Type B pancreatic cell (in vitro differentiated cells): ENCODE measurements around the gene VOPP1. TPM values are rescaled to one million over a fixed set of nuclear protein-coding genes. Genes with fewer than 3 reads are reported as not detected.

Source experiments
- DNase-seq: peaks from one replicate; pipeline ENCODE4 v3.0.0; 2021; ENCODE audit warnings: mixed read lengths; ENCODE audit not compliant: unreplicated experiment; ENCODE audit errors: extremely low spot score
- H3K27ac Mint-ChIP-seq: 2 replicates; pipeline ENCODE4 v1.8.0; 2021; ENCODE audit warnings: mild to moderate bottlenecking, mixed read lengths
- H3K27me3 Mint-ChIP-seq: 2 replicates; pipeline ENCODE4 v1.8.0; 2021; ENCODE audit warnings: mixed read lengths
- H3K36me3 Mint-ChIP-seq: 2 replicates; pipeline ENCODE4 v1.8.0; 2021; ENCODE audit warnings: mixed read lengths
- H3K4me1 Mint-ChIP-seq: one replicate; pipeline ENCODE4 v1.8.0; 2021; ENCODE audit warnings: mixed read lengths; ENCODE audit not compliant: unreplicated experiment
- H3K4me3 Mint-ChIP-seq: 2 replicates; pipeline ENCODE4 v1.8.0; 2021; ENCODE audit warnings: mild to moderate bottlenecking, mixed read lengths
- H3K9me3 Mint-ChIP-seq: 2 replicates; pipeline ENCODE4 v1.8.0; 2021; ENCODE audit warnings: mixed read lengths
- CTCF ChIP-seq: fragments of 200-600 bp; sonication (generic); conservative IDR thresholded peaks from 2 replicates; pipeline ENCODE4 v1.5.0; 2021; ENCODE audit warnings: antibody characterized with exemption, mild to moderate bottlenecking
- total RNA-seq: library from RNA; stranded (reverse); gene quantifications from 2 replicates; pipeline ENCODE4 v1.2.1, GENCODE V29; 2021; ENCODE audit warnings: low replicate concordance

Gene VOPP1
- total RNA-seq, 1 donor from 2014 or later: 38.9 TPM

GRCh38 chr7:55498770-55499169 is 73.5 kb downstream of the VOPP1 start:
- peaks cover 5% of the 10 kb centered on the region for H3K4me1 Mint-ChIP-seq
- no peak for DNase-seq
- no peak overlapping the region for H3K27ac Mint-ChIP-seq
- no peak for TF ChIP-seq CTCF
- H3K4me3 Mint-ChIP-seq: no peak overlapping the region
- H3K36me3 Mint-ChIP-seq: peaks cover 5% of the 10 kb centered on the region
- no peaks in the 10 kb centered on the region for H3K9me3 Mint-ChIP-seq
- H3K27me3 Mint-ChIP-seq: no peaks in the 10 kb centered on the region

GRCh38 chr7:55498142-55498541 is 74.2 kb downstream of the VOPP1 start:
- no peaks in the 10 kb centered on the region for H3K27me3 Mint-ChIP-seq
- no peak for TF ChIP-seq CTCF
- H3K9me3 Mint-ChIP-seq: no peaks in the 10 kb centered on the region
- no peak overlapping the region for H3K27ac Mint-ChIP-seq
- no peak overlapping the region for H3K4me3 Mint-ChIP-seq
- DNase-seq: no peak
- H3K36me3 Mint-ChIP-seq: peaks cover 5% of the 10 kb centered on the region
- H3K4me1 Mint-ChIP-seq: peaks cover 3% of the 10 kb centered on the region

- H3K4me3 Mint-ChIP-seq: no peak overlapping the region
- H3K27me3 Mint-ChIP-seq: no peaks in the 10 kb centered on the region
- no peaks in the 10 kb centered on the region for H3K9me3 Mint-ChIP-seq
- peaks cover 5% of the 10 kb centered on the region for H3K36me3 Mint-ChIP-seq
- no peaks in the 10 kb centered on the region for H3K4me1 Mint-ChIP-seq
- no peak overlapping the region for H3K27ac Mint-ChIP-seq
- TF ChIP-seq CTCF: no peak
- DNase-seq: no peak
These were observed 74.8 kb downstream of the VOPP1 start for GRCh38 chr7:55497521-55497920.

DNA sequence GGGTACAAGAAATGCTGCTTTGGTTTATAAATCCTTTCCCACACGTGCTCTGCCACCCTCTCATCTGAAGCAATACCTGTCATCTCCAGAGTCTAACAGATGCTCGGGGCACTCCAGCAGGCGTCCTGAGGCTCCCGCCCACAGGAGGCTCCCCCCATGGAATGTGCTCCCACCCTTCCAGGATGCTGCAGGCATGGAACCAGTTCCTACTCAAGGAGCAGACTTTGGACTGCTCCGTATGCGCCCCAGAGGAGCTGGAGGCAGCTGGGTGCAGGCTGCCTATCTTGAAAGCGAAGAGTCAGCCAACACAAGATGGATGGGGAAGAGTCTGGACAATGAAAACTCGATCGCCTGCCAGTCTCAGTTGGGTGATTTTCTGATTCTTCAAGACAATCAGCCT is 75.4 kb downstream of the VOPP1 start:
- no peaks in the 10 kb centered on the region for H3K27me3 Mint-ChIP-seq
- H3K4me3 Mint-ChIP-seq: no peak overlapping the region
- no peaks in the 10 kb centered on the region for H3K4me1 Mint-ChIP-seq
- peaks cover 6% of the 10 kb centered on the region for H3K36me3 Mint-ChIP-seq
- no peak for DNase-seq
- TF ChIP-seq CTCF: no peak
- H3K9me3 Mint-ChIP-seq: no peaks in the 10 kb centered on the region
- H3K27ac Mint-ChIP-seq: no peak overlapping the region

GRCh38 chr7:55494951-55495350 is 77.4 kb downstream of the VOPP1 start:
- peak overlapping the region; percentile 66 for H3K27ac Mint-ChIP-seq
- peaks cover 9% of the 10 kb centered on the region for H3K36me3 Mint-ChIP-seq
- no peaks in the 10 kb centered on the region for H3K4me1 Mint-ChIP-seq
- H3K9me3 Mint-ChIP-seq: no peaks in the 10 kb centered on the region
- no peak for DNase-seq
- no peak overlapping the region for H3K4me3 Mint-ChIP-seq
- no peak for TF ChIP-seq CTCF
- H3K27me3 Mint-ChIP-seq: no peaks in the 10 kb centered on the region

DNA sequence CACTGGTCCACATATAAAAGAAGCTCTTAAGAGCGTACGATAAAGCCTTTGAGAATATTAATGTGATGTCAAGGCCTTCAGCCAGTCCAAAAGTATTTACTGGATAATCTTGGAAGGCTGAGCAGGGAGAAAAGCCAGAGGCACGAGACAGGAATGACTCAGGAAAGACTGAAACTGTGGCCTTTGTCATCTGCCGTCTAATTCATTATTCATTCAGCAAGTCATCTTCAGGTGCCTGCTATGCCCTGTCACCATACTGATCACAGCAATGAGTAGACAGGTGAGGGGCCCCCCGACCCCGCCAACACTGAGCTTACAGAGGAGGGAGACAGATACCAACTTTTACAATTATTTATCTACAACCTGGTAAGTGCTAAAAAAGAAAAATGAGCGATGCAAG is 78.9 kb downstream of the VOPP1 start:
- Mint-ChIP-seq H3K4me3 (no peak overlapping the region), H3K27me3 (no peaks in the 10 kb centered on the region), H3K9me3 (no peaks in the 10 kb centered on the region), H3K4me1 (no peaks in the 10 kb centered on the region), H3K27ac (peak overlapping the region; percentile 74), H3K36me3 (peaks cover 12% of the 10 kb centered on the region)
- no peak for DNase-seq
- no peak for TF ChIP-seq CTCF
